Measurements from ENCODE around the gene GNB5. TPM values are rescaled to one million over a fixed set of nuclear protein-coding genes. Genes with fewer than 3 reads are reported as not detected.
"Not testable (repeated sequence)": the region's sequence is repeated elsewhere in the genome, so short reads cannot be mapped to it uniquely, and the experiment has no call there.

Gene GNB5
- total RNA-seq, 1 donor from 2014 or later, result 64.2 TPM

- no peak overlapping the region for H3K27ac Mint-ChIP-seq
- no peaks in the 10 kb centered on the region for H3K27me3 Mint-ChIP-seq
- ChIA-PET POLR2A (interaction anchor here (1.1 to 1.2 kb wide), 2 partner anchors 79 to 80 kb away, joined by 5 to 10 read pairs; no protein-coding TSS in a partner anchor), CTCF (interaction anchor here (0.8 kb wide), 1 partner anchor 22 kb away, joined by 3 read pairs; no protein-coding TSS in a partner anchor)
- intact Hi-C loops (cut with micrococcal nuclease), result loop anchor here (5.0 kb wide), 1 partner anchor 36 kb away; no protein-coding TSS in a partner anchor
- H3K4me1 Mint-ChIP-seq, result peaks cover 32% of the 10 kb centered on the region
- H3K36me3 Mint-ChIP-seq (ENCODE audit: low read depth), result no peaks in the 10 kb centered on the region
- DNase-seq (no peak), ATAC-seq (ENCODE audit: low read depth) (no peak)
- no peak for TF ChIP-seq CTCF (IDR thresholded peaks at IDR 0.05)
- no peak overlapping the region for H3K4me3 Mint-ChIP-seq
- no peaks in the 10 kb centered on the region for H3K9me3 Mint-ChIP-seq
These were observed 90.3 kb downstream of the GNB5 start for GRCh38 chr15:52100807-52101442.

GRCh38 chr15:52099651-52100272 lies 91.4 kb downstream of the GNB5 start:
- Mint-ChIP-seq H3K27me3 (no peaks in the 10 kb centered on the region), H3K9me3 (no peaks in the 10 kb centered on the region), H3K4me1 (peaks cover 30% of the 10 kb centered on the region), H3K27ac (no peak overlapping the region), H3K36me3 (ENCODE audit: low read depth) (no peaks in the 10 kb centered on the region), H3K4me3 (no peak overlapping the region)
- DNase-seq (no peak), ATAC-seq (ENCODE audit: low read depth) (no peak)
- intact Hi-C loops (cut with micrococcal nuclease), result loop anchor here (5.0 kb wide), 1 partner anchor 38 kb away; no protein-coding TSS in a partner anchor
- ChIA-PET POLR2A (no interaction called here), CTCF (no interaction called here)
- TF ChIP-seq CTCF (IDR thresholded peaks at IDR 0.05), result no peak

GRCh38 chr15:52098323-52098722 lies 92.9 kb downstream of the GNB5 start:
- DNase-seq (no peak), ATAC-seq (ENCODE audit: low read depth) (no peak)
- CTCF ChIA-PET, result no interaction called here
- Mint-ChIP-seq H3K4me1 (peaks cover 19% of the 10 kb centered on the region), H3K36me3 (ENCODE audit: low read depth) (no peaks in the 10 kb centered on the region), H3K27me3 (no peaks in the 10 kb centered on the region), H3K9me3 (no peaks in the 10 kb centered on the region), H3K4me3 (no peak overlapping the region), H3K27ac (no peak overlapping the region)
- POLR2A ChIA-PET, result interaction anchor here (0.7 kb wide), 1 partner anchor 30 kb away, joined by 5 read pairs; no protein-coding TSS in a partner anchor
- intact Hi-C loops (cut with micrococcal nuclease), result no loop called here
- TF ChIP-seq CTCF (IDR thresholded peaks at IDR 0.05), result no peak

- no peaks in the 10 kb centered on the region for H3K9me3 Mint-ChIP-seq
These were observed 94.0 kb downstream of the GNB5 start for GRCh38 chr15:52097180-52097579.

GRCh38 chr15:52096536-52096935 lies 94.7 kb downstream of the GNB5 start:
- intact Hi-C loops (cut with micrococcal nuclease); H3K4me3 Mint-ChIP-seq; H3K36me3 Mint-ChIP-seq (ENCODE audit: low read depth); DNase-seq; H3K4me1 Mint-ChIP-seq; H3K27me3 Mint-ChIP-seq; ATAC-seq (ENCODE audit: low read depth); POLR2A ChIA-PET; H3K27ac Mint-ChIP-seq; H3K9me3 Mint-ChIP-seq: not testable (repeated sequence)
- CTCF ChIA-PET, result interaction anchor here (1.3 kb wide), 1 partner anchor 18 kb away, joined by 6 read pairs; no protein-coding TSS in a partner anchor

More at GRCh38 chr15:52097180-52097579, 94.0 kb downstream of the GNB5 start:
- CTCF ChIA-PET, result interaction anchor here (1.3 kb wide), 1 partner anchor 19 kb away, joined by 6 read pairs; no protein-coding TSS in a partner anchor
- H3K4me3 Mint-ChIP-seq, result no peak overlapping the region
- intact Hi-C loops (cut with micrococcal nuclease), result no loop called here
- TF ChIP-seq CTCF (IDR thresholded peaks at IDR 0.05), result no peak
- no peak overlapping the region for H3K27ac Mint-ChIP-seq
- H3K36me3 Mint-ChIP-seq (ENCODE audit: low read depth), result no peaks in the 10 kb centered on the region
- H3K4me1 Mint-ChIP-seq, result peaks cover 7% of the 10 kb centered on the region
- no peaks in the 10 kb centered on the region for H3K27me3 Mint-ChIP-seq
- POLR2A ChIA-PET, result interaction anchor here (0.6 kb wide), 1 partner anchor 161 kb away, joined by 3 read pairs; no protein-coding TSS in a partner anchor
- DNase-seq (no peak), ATAC-seq (ENCODE audit: low read depth) (no peak)
